ENCODE results near the gene ARMH2. TPM values are rescaled to one million over a fixed set of nuclear protein-coding genes. Genes with fewer than 3 reads are reported as not detected.

ARMH2 gene
- total and polyA plus RNA-seq, 7 experiments from 2014 or later: 0.70 to 9.4 (median 3.8) TPM; not detected in 1

- ATAC-seq: no peak
- ChIA-PET CTCF (interaction anchor here (0.6 to 0.9 kb wide), 3 partner anchors 28 to 196 kb away, joined by 3 to 4 read pairs (median 3); no protein-coding TSS in a partner anchor), POLR2A (interaction anchor here (0.7 to 1.6 kb wide), 4 partner anchors 9 to 208 kb away, joined by 3 to 4 read pairs (median 4); no protein-coding TSS in a partner anchor)
- H3K4me3 ChIP-seq (ENCODE audit: low read length): no peak overlapping the region
- Mint-ChIP-seq H3K27me3 (no peaks in the 10 kb centered on the region), H3K9me3 (peaks cover 0 to 8% (median 0%) of the 10 kb centered on the region in 11 donors), H3K4me1 (peaks cover 2 to 45% (median 32%) of the 10 kb centered on the region in 7 donors), H3K27ac (peak overlapping the region in 8 of 9 donors; percentile 19 to 83 (median 67)), H3K36me3 (peaks cover 16 to 53% (median 50%) of the 10 kb centered on the region in 5 donors), H3K4me3 (peak overlapping the region in 1 of 10 donors; percentile 6)
- no peaks in the 10 kb centered on the region for H3K9me3 ChIP-seq (ENCODE audit: control insufficient read depth in 2 of 3, low read length in 3 of 3)
- H3K36me3 ChIP-seq (ENCODE audit: control insufficient read depth in 2 of 3, insufficient read depth in 3 of 3, low read length in 3 of 3): peaks cover 49 to 91% (median 63%) of the 10 kb centered on the region in 3 experiments
- intact Hi-C loops (cut with micrococcal nuclease): no loop called here
- H3K27me3 ChIP-seq (ENCODE audit: control insufficient read depth in 2 of 2, insufficient read depth in 2 of 2, low read length in 2 of 2): no peaks in the 10 kb centered on the region
- H3K4me1 ChIP-seq (ENCODE audit: control insufficient read depth in 2 of 2, insufficient read depth in 2 of 2, low read length in 2 of 2): no peaks in the 10 kb centered on the region
- peak overlapping the region; percentile 24 for H3K27ac ChIP-seq (ENCODE audit: low read depth, low read length)
- no peak for DNase-seq
Measured at GRCh38 chr6:24824142-24824938, 25.6 kb upstream of the ARMH2 start.

- ATAC-seq (no peak), DNase-seq (no peak)
- no peaks in the 10 kb centered on the region for H3K9me3 ChIP-seq (ENCODE audit: control insufficient read depth in 2 of 3, low read length in 3 of 3)
- no peak overlapping the region for H3K4me3 ChIP-seq (ENCODE audit: low read length)
- H3K27me3 Mint-ChIP-seq: no peaks in the 10 kb centered on the region
- H3K27ac Mint-ChIP-seq: peak overlapping the region in 5 of 9 donors; percentile 26 to 74 (median 69)
- H3K36me3 ChIP-seq (ENCODE audit: control insufficient read depth in 2 of 3, insufficient read depth in 3 of 3, low read length in 3 of 3): peaks cover 53 to 91% (median 70%) of the 10 kb centered on the region in 3 experiments
- peaks cover 0 to 7% (median 0%) of the 10 kb centered on the region in 11 donors for H3K9me3 Mint-ChIP-seq
- H3K27me3 ChIP-seq (ENCODE audit: control insufficient read depth in 2 of 2, insufficient read depth in 2 of 2, low read length in 2 of 2): no peaks in the 10 kb centered on the region
- ChIA-PET CTCF (no interaction called here), POLR2A (interaction anchor here (1.2 to 1.6 kb wide), 3 partner anchors 10 to 209 kb away, joined by 3 to 4 read pairs (median 4); no protein-coding TSS in a partner anchor)
- H3K36me3 Mint-ChIP-seq: peaks cover 16 to 61% (median 55%) of the 10 kb centered on the region in 5 donors
- no peak overlapping the region for H3K4me3 Mint-ChIP-seq
- peaks cover 2 to 45% (median 31%) of the 10 kb centered on the region in 7 donors for H3K4me1 Mint-ChIP-seq
- no peaks in the 10 kb centered on the region for H3K4me1 ChIP-seq (ENCODE audit: control insufficient read depth in 2 of 2, insufficient read depth in 2 of 2, low read length in 2 of 2)
- H3K27ac ChIP-seq (ENCODE audit: low read depth, low read length): no peak overlapping the region
- intact Hi-C loops (cut with micrococcal nuclease): no loop called here
Measured at GRCh38 chr6:24823185-24823584, 24.5 kb upstream of the ARMH2 start.

GRCh38 chr6:24822696-24823095 is 24.0 kb upstream of the ARMH2 start:
- Histone ChIP-seq H3K27me3 (ENCODE audit: control insufficient read depth in 2 of 2, insufficient read depth in 2 of 2, low read length in 2 of 2) (no peaks in the 10 kb centered on the region), H3K4me3 (ENCODE audit: low read length) (no peak overlapping the region), H3K27ac (ENCODE audit: low read depth, low read length) (no peak overlapping the region), H3K36me3 (ENCODE audit: control insufficient read depth in 2 of 3, insufficient read depth in 3 of 3, low read length in 3 of 3) (peaks cover 52 to 91% (median 71%) of the 10 kb centered on the region in 3 experiments), H3K9me3 (ENCODE audit: control insufficient read depth in 2 of 3, low read length in 3 of 3) (no peaks in the 10 kb centered on the region), H3K4me1 (ENCODE audit: control insufficient read depth in 2 of 2, insufficient read depth in 2 of 2, low read length in 2 of 2) (no peaks in the 10 kb centered on the region)
- no peaks in the 10 kb centered on the region for H3K27me3 Mint-ChIP-seq
- CTCF ChIA-PET: no interaction called here
- intact Hi-C loops (cut with micrococcal nuclease): no loop called here
- DNase-seq (no peak), ATAC-seq (no peak)
- peaks cover 2 to 41% (median 26%) of the 10 kb centered on the region in 7 donors for H3K4me1 Mint-ChIP-seq
- H3K36me3 Mint-ChIP-seq: peaks cover 16 to 59% (median 53%) of the 10 kb centered on the region in 5 donors
- H3K27ac Mint-ChIP-seq: peak overlapping the region in 3 of 9 donors; percentile 5 to 72 (median 56)
- peaks cover 0 to 10% (median 0%) of the 10 kb centered on the region in 11 donors for H3K9me3 Mint-ChIP-seq
- H3K4me3 Mint-ChIP-seq: no peak overlapping the region
- POLR2A ChIA-PET: interaction anchor here (1.2 to 1.9 kb wide), 4 partner anchors 10 to 17 kb away, joined by 3 to 5 read pairs (median 4); no protein-coding TSS in a partner anchor

GRCh38 chr6:24821860-24822444 is 23.2 kb upstream of the ARMH2 start:
- Mint-ChIP-seq H3K27ac (peak overlapping the region; percentile 27 to 83 (median 76)), H3K4me3 (no peak overlapping the region), H3K9me3 (peaks cover 0 to 8% (median 0%) of the 10 kb centered on the region in 11 donors), H3K36me3 (peaks cover 16 to 52% (median 46%) of the 10 kb centered on the region in 5 donors), H3K27me3 (no peaks in the 10 kb centered on the region), H3K4me1 (peaks cover 4 to 33% (median 19%) of the 10 kb centered on the region in 7 donors)
- H3K27ac ChIP-seq (ENCODE audit: low read depth, low read length): peak overlapping the region; percentile 10
- H3K9me3 ChIP-seq (ENCODE audit: control insufficient read depth in 2 of 3, low read length in 3 of 3): no peaks in the 10 kb centered on the region
- no peaks in the 10 kb centered on the region for H3K27me3 ChIP-seq (ENCODE audit: control insufficient read depth in 2 of 2, insufficient read depth in 2 of 2, low read length in 2 of 2)
- intact Hi-C loops (cut with micrococcal nuclease): no loop called here
- H3K36me3 ChIP-seq (ENCODE audit: control insufficient read depth in 2 of 3, insufficient read depth in 3 of 3, low read length in 3 of 3): peaks cover 45 to 87% (median 65%) of the 10 kb centered on the region in 3 experiments
- no peak overlapping the region for H3K4me3 ChIP-seq (ENCODE audit: low read length)
- ChIA-PET POLR2A (interaction anchor here (1.1 to 1.9 kb wide), 5 partner anchors 8 to 196 kb away, joined by 3 to 5 read pairs (median 3); no protein-coding TSS in a partner anchor), CTCF (no interaction called here)
- no peaks in the 10 kb centered on the region for H3K4me1 ChIP-seq (ENCODE audit: control insufficient read depth in 2 of 2, insufficient read depth in 2 of 2, low read length in 2 of 2)
- ATAC-seq (no peak), DNase-seq (no peak)

- Mint-ChIP-seq H3K4me1 (peaks cover 0 to 16% (median 9%) of the 10 kb centered on the region in 7 donors), H3K4me3 (no peak overlapping the region), H3K27ac (peak overlapping the region in 6 of 9 donors; percentile 46 to 81 (median 60)), H3K9me3 (peaks cover 0 to 4% (median 0%) of the 10 kb centered on the region in 11 donors), H3K36me3 (peaks cover 8 to 31% (median 26%) of the 10 kb centered on the region in 5 donors), H3K27me3 (no peaks in the 10 kb centered on the region)
- ChIA-PET CTCF (interaction anchor here (0.6 kb wide), 1 partner anchor 207 kb away, joined by 3 read pairs; no protein-coding TSS in a partner anchor), POLR2A (interaction anchor here (0.6 kb wide), 1 partner anchor 18 kb away, joined by 3 read pairs; no protein-coding TSS in a partner anchor)
- Histone ChIP-seq H3K4me1 (ENCODE audit: control insufficient read depth in 2 of 2, insufficient read depth in 2 of 2, low read length in 2 of 2) (no peaks in the 10 kb centered on the region), H3K36me3 (ENCODE audit: control insufficient read depth in 2 of 3, insufficient read depth in 3 of 3, low read length in 3 of 3) (peaks cover 31 to 50% (median 34%) of the 10 kb centered on the region in 3 experiments), H3K4me3 (ENCODE audit: low read length) (no peak overlapping the region), H3K27me3 (ENCODE audit: control insufficient read depth in 2 of 2, insufficient read depth in 2 of 2, low read length in 2 of 2) (no peaks in the 10 kb centered on the region), H3K9me3 (ENCODE audit: control insufficient read depth in 2 of 3, low read length in 3 of 3) (no peaks in the 10 kb centered on the region), H3K27ac (ENCODE audit: low read depth, low read length) (peak overlapping the region; percentile 37)
- intact Hi-C loops (cut with micrococcal nuclease): no loop called here
- no peak for DNase-seq
- no peak for ATAC-seq
Measured at GRCh38 chr6:24818346-24818745, 19.6 kb upstream of the ARMH2 start.

- H3K36me3 Mint-ChIP-seq: peaks cover 5 to 42% (median 27%) of the 10 kb centered on the region in 5 donors
- peak overlapping the region; percentile 18 to 83 (median 62) for H3K27ac Mint-ChIP-seq
- Histone ChIP-seq H3K4me3 (ENCODE audit: low read length) (no peak overlapping the region), H3K36me3 (ENCODE audit: control insufficient read depth in 2 of 3, insufficient read depth in 3 of 3, low read length in 3 of 3) (peaks cover 40 to 62% (median 53%) of the 10 kb centered on the region in 3 experiments), H3K27me3 (ENCODE audit: control insufficient read depth in 2 of 2, insufficient read depth in 2 of 2, low read length in 2 of 2) (no peaks in the 10 kb centered on the region), H3K9me3 (ENCODE audit: control insufficient read depth in 2 of 3, low read length in 3 of 3) (no peaks in the 10 kb centered on the region), H3K4me1 (ENCODE audit: control insufficient read depth in 2 of 2, insufficient read depth in 2 of 2, low read length in 2 of 2) (no peaks in the 10 kb centered on the region), H3K27ac (ENCODE audit: low read depth, low read length) (peak overlapping the region; percentile 16)
- no peaks in the 10 kb centered on the region for H3K27me3 Mint-ChIP-seq
- ATAC-seq (no peak), DNase-seq (no peak)
- intact Hi-C loops (cut with micrococcal nuclease): no loop called here
- CTCF ChIA-PET: no interaction called here
- POLR2A ChIA-PET: interaction anchor here (0.8 to 1.4 kb wide), 2 partner anchors 12 to 30 kb away, joined by 3 to 4 read pairs; no protein-coding TSS in a partner anchor
- peaks cover 0 to 5% (median 0%) of the 10 kb centered on the region in 11 donors for H3K9me3 Mint-ChIP-seq
- peaks cover 0 to 5% (median 0%) of the 10 kb centered on the region in 7 donors for H3K4me1 Mint-ChIP-seq
- no peak overlapping the region for H3K4me3 Mint-ChIP-seq
Measured at GRCh38 chr6:24809728-24810127, 11.0 kb upstream of the ARMH2 start.
